GM21381 (cell line): ENCODE results near the gene TMEM117.
"Not testable (repeated sequence)": the region's sequence is repeated elsewhere in the genome, so short reads cannot be mapped to it uniquely, and the experiment has no call there.

Source experiments
- ATAC-seq: cut with Tn5 transposase; IDR thresholded peaks from one replicate; pipeline ENCODE4 v1.9.1; 2021; ENCODE audit warnings: mild to moderate bottlenecking, moderate library complexity; ENCODE audit not compliant: unreplicated experiment

TMEM117 gene

DNA sequence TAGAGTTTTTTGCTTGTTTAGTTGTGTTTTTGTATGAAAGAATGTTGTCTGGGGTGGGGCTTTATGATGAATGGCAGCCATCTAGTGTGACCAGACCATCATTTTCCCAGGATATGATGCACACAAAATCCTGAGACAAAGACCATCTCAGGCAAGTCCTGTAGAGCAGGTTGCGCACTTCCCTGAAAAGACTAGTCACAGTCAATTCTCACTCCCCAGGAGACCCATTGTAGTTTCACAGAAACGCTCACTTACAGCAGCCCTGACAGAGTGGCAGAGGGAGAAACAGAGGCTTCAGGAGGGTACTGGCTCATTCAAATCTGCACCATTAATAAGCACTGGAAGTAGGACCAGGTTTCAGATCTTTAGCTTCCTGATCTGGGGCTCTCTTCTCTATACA is 183.2 kb downstream of the TMEM117 start:
- ATAC-seq: no peak

DNA sequence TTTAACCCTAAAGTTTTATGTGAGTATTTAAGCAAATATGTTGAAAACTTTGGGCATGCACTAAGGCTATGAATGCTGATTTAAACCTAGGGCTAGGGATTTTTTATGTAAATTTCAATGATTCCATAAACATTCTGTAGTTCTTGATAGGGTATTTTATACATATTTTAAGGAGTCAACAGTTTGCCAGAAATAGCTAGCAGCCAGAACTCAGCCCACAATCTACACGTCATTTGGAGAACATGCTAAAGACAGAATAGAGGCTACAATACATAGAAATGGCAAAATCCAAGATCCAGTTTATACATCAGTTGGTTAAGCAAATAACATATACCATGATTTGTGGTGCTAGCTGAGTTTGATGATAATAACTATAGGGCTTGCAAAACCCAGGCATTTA is 184.7 kb downstream of the TMEM117 start:
- no peak for ATAC-seq

DNA sequence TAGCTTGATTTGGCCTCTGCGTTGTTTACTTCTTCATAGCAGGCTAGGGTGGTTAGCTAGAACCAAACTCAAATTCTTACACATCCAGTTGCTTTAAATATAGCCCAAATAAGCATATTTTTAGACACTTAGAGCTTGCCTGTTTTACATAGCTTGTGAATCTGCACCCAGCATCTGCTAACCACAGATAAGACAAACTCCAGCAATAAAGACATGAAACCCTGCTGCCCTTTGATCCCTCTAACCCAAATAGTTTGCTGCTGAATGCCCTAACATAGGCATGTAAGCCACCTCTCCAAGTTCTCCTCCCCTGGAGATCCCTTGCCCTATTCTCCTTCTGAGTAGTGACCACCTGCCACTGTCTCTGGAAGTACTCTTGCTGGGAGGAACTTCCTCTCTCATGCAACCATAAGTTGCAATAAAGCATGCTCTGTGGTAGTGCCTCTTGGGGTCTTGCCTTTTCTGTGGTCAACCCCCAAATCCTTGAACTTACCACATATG is 185.6 kb downstream of the TMEM117 start:
- peak; percentile 76 for ATAC-seq

DNA sequence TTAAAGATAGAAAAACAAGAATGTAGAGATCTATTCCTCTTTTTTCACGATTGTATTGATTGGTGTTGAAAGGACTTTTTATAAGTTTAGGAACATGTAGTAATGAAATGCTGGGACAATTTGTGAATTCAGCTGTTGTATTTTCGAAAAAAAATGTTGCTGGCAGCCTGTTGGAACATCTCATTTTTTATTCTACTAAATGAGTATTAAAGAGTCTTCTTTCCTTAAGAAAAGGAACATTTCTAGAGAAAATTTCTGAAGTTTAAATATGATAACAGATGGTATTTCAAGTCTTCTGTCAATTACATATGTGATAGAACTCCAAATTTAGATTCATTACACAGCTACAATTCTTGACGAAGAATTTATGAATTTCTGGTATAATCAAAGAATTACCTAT is 189.6 kb downstream of the TMEM117 start:
- ATAC-seq: no peak

DNA sequence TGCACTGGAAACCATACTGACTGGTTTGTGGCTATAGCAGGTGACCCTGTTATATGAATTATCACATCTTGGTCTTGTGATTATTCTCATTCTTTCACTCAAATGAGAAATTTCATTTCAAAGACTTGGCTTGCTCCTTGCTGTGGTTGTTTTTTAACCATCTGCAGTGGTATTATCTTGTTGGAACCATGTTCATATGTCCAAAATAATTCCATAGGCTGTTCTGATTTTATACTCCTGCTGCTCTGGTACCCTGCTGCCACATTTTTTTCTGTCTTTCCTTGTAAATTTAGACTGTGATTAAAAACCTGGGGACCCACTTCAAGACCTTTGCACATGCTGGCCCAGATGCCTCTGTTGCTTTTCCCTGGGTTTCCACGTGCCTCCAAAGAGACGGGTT is 190.2 kb downstream of the TMEM117 start:
- ATAC-seq: no peak

DNA sequence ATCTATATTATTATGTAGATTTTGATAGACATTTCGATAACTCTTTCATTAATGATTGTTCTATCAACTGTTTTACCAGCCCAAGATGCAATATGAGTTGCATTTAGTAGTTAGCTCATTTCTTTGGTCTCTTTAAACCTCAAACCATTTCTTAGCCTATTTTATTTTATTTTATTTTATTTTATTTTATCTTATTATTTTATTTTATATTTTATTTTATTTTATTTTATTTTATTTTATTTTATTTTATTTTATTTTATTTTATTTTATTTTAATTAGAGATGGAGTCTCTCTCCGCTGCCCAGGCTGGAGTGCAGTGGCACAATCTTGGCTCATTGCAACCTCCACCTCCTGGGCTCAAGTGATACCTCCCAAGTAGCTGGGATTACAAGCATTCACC is 191.0 kb downstream of the TMEM117 start:
- not testable (repeated sequence) for ATAC-seq

DNA sequence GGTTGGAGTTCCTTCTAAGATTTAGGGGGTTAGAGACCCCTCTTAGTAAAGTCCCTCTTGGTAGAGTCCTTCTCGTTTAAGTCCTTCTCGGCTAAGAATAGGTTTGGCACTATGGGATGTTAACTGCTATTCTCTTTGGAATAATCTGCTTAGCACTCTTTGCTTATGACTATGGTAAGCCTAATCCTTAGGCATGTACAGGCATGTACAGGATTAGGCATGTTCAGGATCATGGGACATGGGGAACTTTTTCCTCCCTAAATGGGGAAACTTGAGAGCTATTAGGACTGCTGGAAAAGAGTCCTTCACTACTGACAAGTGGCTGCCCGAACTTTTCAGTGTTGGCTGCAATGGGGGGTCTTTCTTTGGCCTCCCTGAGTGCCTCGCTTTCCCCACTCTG is 193.3 kb downstream of the TMEM117 start:
- no peak for ATAC-seq

DNA sequence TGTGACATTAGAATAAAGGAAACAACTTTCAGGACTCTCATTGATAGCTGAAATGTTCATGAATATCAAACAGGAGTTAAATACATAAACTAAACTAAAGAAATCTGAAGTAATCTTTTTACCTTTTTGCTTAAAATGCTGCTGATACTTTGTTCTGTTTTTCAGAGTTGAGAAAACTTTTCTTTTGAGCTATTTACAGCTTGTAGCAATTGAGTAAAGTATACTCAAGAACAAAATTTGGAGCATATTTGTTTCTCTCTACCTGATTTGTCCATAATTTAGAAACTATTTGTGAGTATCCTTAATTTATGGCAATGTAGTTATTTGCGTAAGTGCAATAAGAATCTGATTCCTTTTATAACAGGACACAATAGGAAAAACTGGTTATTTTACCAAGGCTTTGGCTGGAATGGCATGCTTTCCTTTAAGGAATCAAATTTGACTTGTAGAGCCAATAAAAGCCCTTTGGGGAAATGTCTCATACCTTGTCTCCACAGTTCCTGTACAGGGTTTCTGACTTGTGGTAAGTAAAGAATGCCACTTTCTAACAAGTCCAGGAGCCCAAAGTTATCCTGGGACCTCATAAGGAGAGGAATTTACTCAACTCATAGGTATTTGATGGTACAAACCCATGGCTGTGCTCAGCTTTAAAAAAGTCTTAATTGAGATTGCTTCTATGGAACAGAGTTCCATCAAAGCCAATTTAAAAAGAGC is 195.7 kb downstream of the TMEM117 start:
- ATAC-seq: no peak

DNA sequence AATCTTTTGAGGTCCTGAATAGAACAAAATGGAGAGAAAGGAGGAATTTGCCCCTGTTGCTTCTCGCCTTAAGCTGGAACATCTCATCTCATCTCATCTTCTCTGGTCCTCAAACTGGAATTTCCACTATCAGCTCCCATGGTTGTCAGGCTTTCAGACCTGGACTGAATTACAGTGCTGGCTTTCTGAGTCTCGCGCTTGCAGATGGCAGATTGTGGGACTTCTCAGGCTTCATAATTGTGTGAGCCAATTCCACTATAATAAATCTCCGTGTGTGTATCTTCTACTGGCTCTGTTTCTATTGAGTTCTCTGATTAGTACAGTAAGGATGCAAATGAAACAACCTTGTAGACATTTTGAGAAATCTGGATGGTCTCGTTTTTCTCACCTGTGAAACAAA is 199.0 kb downstream of the TMEM117 start:
- ATAC-seq: no peak

DNA sequence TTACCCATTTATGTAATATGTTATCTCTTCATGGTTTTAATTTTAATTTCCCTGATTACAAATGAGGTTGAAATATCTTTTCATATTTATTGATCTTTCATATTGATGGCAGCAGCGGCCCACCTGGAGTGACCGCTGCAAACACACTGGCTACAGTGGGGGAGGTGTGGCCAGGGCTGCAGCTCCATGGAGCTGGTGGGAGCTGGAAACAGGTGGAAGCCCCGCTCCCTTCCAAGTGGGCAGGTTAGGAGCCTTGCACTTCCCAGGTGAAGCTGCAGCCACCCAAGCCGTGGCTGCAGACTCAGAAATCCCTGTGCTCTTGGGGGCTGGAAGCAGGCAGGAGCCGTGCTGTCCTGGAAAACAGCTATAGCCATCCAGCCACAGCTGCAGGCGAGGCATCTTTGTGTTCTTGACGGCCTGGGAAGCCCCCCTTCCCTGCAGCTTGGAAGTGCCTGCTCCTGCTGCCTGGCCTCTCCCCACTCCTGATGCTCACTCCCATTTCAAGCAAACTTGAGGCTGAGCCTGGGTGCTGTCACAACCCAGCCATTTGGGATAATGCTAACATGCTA is 201.1 kb downstream of the TMEM117 start:
- ATAC-seq: no peak

DNA sequence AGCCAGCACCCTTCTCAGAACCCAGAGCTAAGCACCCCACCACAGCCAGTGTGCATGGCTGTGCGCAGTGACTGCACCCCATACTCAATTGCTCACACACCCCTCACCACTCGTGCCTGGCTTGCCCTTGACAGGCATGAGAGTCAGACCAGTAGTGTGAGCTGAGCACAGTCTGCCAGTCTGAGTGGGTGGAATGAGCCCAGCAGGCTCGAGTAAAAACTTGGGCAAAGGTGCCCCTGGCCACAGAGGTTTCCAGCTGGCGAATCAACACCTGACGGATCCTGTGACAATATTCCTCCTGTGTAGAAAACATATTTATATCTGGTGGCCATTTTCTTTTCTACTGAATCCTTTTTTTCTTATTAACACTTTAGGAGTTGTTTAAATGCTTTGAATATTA is 202.5 kb downstream of the TMEM117 start:
- ATAC-seq: no peak

DNA sequence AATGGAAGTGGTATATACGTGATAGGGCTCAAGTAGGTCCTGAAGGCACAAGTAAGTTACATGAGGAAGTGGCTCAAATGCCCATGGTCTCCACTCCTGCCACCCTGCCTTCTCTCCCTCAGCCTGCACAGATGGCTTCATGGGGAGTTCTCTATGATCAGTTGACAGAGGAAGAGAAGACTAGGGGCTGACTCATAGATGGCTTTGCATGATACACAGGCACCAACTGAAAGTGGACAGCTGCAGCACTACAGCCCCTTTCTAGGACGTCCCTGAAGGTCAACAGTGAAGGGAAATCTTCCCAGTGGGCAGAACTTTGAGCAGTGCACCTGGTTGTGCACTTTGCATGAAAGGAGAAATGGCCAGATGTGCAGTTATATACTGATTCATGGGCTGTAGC is 208.6 kb downstream of the TMEM117 start:
- ATAC-seq: not testable (repeated sequence)

DNA sequence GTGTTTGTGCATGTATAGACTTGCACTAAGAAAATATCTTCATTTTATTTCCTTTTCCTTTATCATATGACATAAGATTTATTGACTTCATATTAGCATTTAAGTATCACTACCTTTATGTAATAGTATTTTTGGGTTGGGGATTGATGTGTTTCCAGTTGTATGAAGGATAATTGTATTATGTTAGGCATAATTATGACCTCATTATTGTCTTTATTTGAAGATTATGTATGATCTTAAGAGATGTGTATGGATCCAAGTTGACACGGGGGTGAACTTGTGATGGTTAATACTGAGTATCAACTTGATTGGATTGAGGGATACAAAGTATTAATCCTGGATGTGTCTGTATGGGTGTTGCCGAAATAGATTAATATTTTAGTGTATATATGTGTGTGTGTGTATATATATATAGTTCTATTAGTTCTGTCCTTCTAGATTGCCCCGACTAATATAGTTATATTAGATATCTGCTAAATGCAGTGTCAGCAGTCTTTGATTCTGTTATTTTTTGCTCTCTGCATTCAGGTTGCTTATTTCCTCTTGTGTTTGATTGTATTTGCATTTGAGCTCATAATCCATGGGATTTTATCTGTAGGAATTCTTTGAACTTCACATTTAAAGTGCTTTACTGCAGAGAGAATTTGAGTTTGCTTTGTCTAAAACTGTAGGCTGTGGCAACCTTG is 211.0 kb downstream of the TMEM117 start:
- ATAC-seq: no peak

DNA sequence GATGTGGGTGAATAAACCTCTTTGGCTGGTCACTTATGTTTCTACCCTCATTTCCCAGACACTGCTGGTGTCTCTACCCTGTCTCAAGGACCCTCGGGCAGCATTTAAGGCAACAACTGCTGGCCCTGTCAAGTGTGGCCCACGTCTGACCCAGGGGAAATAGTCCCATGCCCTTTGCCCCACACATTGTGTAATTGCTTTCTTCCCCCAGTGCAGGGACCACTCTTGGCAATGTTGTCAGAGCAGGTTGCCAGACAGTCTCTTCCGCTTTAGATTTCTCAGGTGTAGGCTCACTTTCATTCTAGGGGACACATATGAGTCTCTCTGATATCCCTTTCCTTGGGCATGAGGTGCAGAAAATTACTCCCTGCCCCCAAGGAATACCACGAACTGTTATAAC is 216.7 kb downstream of the TMEM117 start:
- ATAC-seq: no peak

DNA sequence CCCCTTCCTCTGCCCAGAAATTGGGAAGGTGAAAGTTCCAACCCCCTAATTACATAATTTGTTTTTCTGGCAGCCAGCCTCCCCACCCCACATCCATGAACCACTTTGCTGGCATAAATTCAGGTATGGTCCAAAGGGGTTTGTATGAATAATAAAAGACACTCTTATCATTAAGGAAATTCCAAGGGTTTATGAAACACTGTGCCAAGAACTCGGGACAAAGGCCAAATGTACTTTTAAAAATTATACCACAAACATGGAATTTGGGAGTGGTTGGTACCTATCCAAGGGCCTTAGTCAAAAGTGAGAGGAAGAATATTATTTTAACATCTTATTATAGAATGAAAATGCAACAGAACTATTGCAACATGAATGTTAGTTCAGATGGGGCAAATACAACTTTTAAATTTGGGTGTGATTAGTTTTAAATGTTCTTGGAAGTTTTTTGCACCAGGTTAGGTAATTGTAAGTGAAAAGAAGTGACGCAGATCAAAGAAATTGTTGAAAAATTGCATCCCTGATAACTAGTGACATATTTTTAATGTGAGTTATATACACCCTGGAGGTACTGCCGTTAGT is 217.8 kb downstream of the TMEM117 start:
- no peak for ATAC-seq

DNA sequence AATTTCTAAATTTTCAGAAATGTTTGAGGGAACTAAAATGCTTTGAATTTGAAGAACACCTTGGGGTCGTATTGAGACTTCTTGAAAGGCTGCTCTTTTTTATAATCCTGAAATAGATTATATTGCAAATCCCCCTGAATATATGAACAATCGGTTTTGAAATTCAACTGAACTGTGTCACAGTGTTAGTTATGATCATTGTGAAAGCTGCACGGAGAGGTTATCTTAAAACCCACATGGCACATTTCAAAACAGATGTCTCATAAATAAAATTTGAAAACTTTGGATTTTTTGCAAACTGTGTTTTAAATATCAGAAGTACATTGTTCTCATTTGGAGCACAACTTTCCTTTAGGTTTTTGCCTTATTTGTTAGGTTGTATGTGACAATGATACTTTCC is 218.4 kb downstream of the TMEM117 start:
- no peak for ATAC-seq

DNA sequence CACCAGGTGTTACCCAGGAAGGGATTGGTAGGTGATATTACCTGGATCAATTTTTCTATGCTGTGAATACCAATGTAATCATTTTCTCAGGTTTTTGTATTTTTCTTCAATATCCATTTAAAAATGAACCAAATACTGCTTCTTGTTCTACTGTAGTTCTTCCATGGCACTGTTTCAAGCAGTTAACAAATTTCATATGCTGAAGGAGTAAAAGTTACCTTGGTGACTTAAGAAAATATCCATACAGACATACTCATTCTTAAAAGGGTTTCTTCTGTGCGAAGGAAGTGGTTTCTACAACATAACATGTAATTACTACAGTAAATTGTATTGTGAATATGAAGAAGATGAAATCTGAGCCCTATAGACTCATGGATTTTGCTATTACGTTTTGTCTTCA is 222.5 kb downstream of the TMEM117 start:
- no peak for ATAC-seq

DNA sequence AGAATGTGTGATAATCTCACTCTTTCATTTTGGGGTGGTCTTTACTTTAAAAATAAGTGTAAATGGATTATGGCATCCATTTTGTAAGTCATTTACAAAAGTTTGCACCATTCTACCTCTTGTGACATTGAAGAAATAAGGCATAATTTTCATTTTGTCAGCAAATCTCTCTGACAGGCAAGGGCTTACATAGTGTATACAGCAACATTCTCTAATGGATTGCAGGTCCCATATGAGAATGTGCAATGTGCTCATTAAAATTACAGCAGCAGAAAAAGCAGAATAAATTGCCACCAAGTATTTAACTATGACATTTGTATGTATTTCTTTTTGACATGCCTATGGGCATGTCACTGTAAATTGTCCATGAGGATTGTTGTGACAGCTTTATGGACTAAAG is 223.6 kb downstream of the TMEM117 start:
- ATAC-seq: no peak

DNA sequence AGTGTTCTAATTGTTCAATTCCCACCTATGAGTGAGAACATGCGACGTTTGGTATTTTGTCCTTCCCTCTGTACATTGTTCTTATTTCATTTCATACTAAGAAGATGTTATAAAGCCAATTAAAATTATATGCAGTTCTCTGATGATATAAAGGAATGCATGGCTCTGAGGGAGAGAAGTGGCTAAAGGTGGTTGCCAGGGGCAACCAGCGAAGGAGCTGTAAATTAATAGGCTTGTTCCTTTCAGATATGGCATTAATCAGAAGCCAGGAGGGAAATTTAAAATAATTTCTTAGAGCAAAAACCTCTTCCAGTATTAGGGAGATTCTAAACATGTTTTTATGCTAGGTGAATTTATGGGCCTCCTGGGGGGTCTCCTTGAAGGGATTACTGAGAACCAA is 227.8 kb downstream of the TMEM117 start:
- ATAC-seq: no peak

DNA sequence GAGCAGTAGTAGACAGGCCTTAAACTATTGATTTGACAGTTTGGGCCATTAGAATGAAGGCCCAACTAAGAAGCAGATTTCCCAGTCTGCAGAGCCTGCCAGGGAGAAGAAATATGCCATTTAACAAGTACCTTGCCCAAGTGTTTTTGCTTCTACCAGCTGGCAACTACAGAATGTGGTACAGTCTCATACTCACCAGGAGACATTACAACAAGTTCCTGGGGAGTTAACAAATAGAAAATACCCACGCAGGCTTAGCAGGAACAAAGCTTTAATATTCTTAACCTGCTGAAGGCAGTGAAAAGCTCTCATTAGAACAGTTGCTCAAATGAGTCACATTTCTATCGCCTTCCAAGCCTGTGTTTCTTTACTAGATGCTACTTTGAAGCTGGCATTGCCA is 241.0 kb downstream of the TMEM117 start:
- ATAC-seq: no peak

DNA sequence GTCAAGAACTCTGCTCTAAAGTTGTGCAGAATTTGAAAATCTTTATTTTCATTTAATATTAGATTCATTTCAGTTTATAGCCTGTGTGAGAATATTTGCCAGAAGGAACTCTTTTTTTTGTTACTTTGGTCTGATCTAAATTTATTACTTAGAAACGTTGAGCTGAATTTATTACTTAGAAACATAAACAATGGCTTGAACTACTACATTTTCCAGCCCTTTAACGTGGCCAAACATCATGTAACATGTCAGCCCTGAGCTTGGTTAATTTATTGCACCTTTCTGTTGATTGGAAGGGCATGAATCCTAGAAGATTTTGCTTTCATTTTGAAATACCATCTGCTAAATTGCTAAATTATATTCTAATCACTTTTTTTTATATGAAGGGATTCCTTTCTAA is 241.4 kb downstream of the TMEM117 start:
- ATAC-seq: no peak

DNA sequence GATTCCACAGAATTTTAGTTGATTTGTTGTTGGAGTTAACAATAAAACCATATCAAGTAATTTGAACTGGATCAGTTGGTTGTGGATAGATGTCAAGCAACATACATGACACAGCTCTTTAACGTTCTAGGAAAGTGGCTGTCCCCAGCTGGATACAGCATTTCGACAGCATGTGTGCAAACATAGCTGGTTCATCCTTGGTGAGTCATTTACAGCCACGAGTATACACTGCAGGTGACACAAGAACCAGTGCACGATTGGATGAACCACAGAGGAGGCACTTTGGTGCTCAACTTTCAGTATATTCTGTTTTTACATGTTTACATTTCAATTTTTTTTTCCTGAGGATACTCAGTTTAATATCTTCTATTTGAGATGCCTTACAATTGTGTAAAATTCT is 242.4 kb downstream of the TMEM117 start:
- ATAC-seq: no peak
